ENCODE measurements around the gene PROSER3.

DNA sequence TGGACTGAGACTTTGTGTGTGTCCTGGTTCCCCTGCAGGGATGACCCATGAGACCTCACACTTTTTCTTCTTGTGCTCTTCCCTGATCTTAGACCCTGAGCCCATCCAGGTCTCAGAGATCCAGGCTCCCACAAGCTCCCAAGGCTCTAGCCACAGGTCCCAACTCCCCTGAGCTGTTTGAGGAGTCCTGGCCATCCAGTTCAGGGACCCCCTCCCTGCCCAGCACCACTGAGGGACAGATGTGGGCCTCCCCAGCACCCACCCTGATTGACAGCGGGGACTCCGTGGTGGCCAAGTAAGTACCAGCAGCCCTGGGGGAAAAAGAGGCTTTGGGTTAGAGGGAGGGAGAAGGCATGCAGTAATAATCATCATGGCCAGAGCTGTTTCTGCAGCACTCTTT lies 1.7 kb downstream of the PROSER3 start:
- no peak for TF ChIP-seq CTCF (conservative IDR thresholded peaks at IDR 0.05 in 1 of 2, IDR thresholded peaks at IDR 0.05 in 1 of 2; ENCODE audit: low read depth in 1 of 2, low read length in 2 of 2)
- TF ChIP-seq EZH2 (IDR thresholded peaks at IDR 0.05; ENCODE audit: low read length, missing control alignments): no peak
